ENCODE results near the gene QSOX2. TPM values are rescaled to one million over a fixed set of nuclear protein-coding genes. Genes with fewer than 3 reads are reported as not detected.

The QSOX2 gene
- total RNA-seq, 6 experiments from 2014 or later = 2.9 to 8.7 (median 6.4) TPM

GRCh38 chr9:136231478-136232297 is 13.9 kb downstream of the QSOX2 start:
- Histone ChIP-seq H3K27ac (peak overlapping the region in 2 of 3 donors; percentile 65 to 93), H3K27me3 (no peaks in the 10 kb centered on the region), H3K4me1 (peaks cover 0 to 21% (median 9%) of the 10 kb centered on the region in 4 donors), H3K9me3 (no peaks in the 10 kb centered on the region), H3K4me3 (no peak overlapping the region), H3K36me3 (no peaks in the 10 kb centered on the region)
- WGBS (ENCODE audit: insufficient coverage, low coverage, low lambda C conversion rate, missing lambda C conversion rate) = 70% methylated on average over 21 of the region's 31 CpGs
- ATAC-seq (peak; percentile 2 to 55 (median 36)), DNase-seq (no peak)
- intact Hi-C loops (cut with DNase I) = no loop called here
- TF ChIP-seq CTCF (IDR thresholded peaks at IDR 0.05) = no peak
- TF ChIP-seq POLR2A (IDR thresholded peaks at IDR 0.05) = no peak

GRCh38 chr9:136230773-136231172 is 14.8 kb downstream of the QSOX2 start:
- WGBS (ENCODE audit: insufficient coverage, low coverage, low lambda C conversion rate, missing lambda C conversion rate) = 34% methylated on average over 6 of the region's 9 CpGs
- intact Hi-C loops (cut with DNase I) = no loop called here
- peak overlapping the region in 2 of 3 donors; percentile 65 to 93 for H3K27ac ChIP-seq
- H3K4me3 ChIP-seq = no peak overlapping the region
- peak; percentile 56 to 90 (median 88) for DNase-seq
- ATAC-seq = peak; percentile 75 to 85 (median 80)
- TF ChIP-seq POLR2A (IDR thresholded peaks at IDR 0.05) (no peak), CTCF (IDR thresholded peaks at IDR 0.05) (no peak)
- no peaks in the 10 kb centered on the region for H3K36me3 ChIP-seq
- no peaks in the 10 kb centered on the region for H3K27me3 ChIP-seq
- no peaks in the 10 kb centered on the region for H3K9me3 ChIP-seq
- H3K4me1 ChIP-seq = peaks cover 0 to 21% (median 9%) of the 10 kb centered on the region in 4 donors

- DNase-seq (no peak), ATAC-seq (no peak)
- H3K9me3 ChIP-seq = no peaks in the 10 kb centered on the region
- H3K4me1 ChIP-seq = peaks cover 0 to 21% (median 9%) of the 10 kb centered on the region in 4 donors
- no peaks in the 10 kb centered on the region for H3K27me3 ChIP-seq
- TF ChIP-seq POLR2A (IDR thresholded peaks at IDR 0.05) (no peak), CTCF (IDR thresholded peaks at IDR 0.05) (no peak)
- no peaks in the 10 kb centered on the region for H3K36me3 ChIP-seq
- 73% methylated on average over 5 of the region's 10 CpGs for WGBS (ENCODE audit: insufficient coverage, low coverage, low lambda C conversion rate, missing lambda C conversion rate)
- H3K27ac ChIP-seq = peak overlapping the region in 2 of 3 donors; percentile 65 to 93
- H3K4me3 ChIP-seq = no peak overlapping the region
- intact Hi-C loops (cut with DNase I) = no loop called here
Observed at GRCh38 chr9:136230365-136230764, 15.2 kb downstream of the QSOX2 start.

- no peak for ATAC-seq
- Histone ChIP-seq H3K27me3 (no peaks in the 10 kb centered on the region), H3K4me3 (no peak overlapping the region), H3K9me3 (no peaks in the 10 kb centered on the region), H3K36me3 (no peaks in the 10 kb centered on the region), H3K27ac (peak overlapping the region in 2 of 3 donors; percentile 65 to 93), H3K4me1 (peaks cover 0 to 21% (median 9%) of the 10 kb centered on the region in 4 donors)
- WGBS (ENCODE audit: insufficient coverage, low coverage, low lambda C conversion rate, missing lambda C conversion rate) = 80% methylated on average over 14 of the region's 33 CpGs
- DNase-seq = no peak
- intact Hi-C loops (cut with DNase I) = no loop called here
- TF ChIP-seq CTCF (IDR thresholded peaks at IDR 0.05) = no peak
- TF ChIP-seq POLR2A (IDR thresholded peaks at IDR 0.05) = no peak
Observed at GRCh38 chr9:136229096-136230065, 16.2 kb downstream of the QSOX2 start.

Data from right lobe of liver (tissue), 6 donors.